HG03442 (cell line): ENCODE measurements around the gene BARHL2.

Experiments used
- ATAC-seq: cut with Tn5 transposase; IDR thresholded peaks from one replicate; pipeline ENCODE4 v1.9.1; 2021; ENCODE audit warnings: mild to moderate bottlenecking, moderate library complexity; ENCODE audit not compliant: unreplicated experiment

Gene BARHL2

GRCh38 chr1:90711696-90712095 lies 5.4 kb downstream of the BARHL2 start:
- no peak for ATAC-seq

GRCh38 chr1:90710579-90711536 lies 6.2 kb downstream of the BARHL2 start:
- no peak for ATAC-seq

GRCh38 chr1:90709535-90709934 lies 7.6 kb downstream of the BARHL2 start:
- ATAC-seq, result no peak

- ATAC-seq, result no peak
Observed at GRCh38 chr1:90708826-90709225, 8.3 kb downstream of the BARHL2 start.

GRCh38 chr1:90708236-90708786 lies 8.8 kb downstream of the BARHL2 start:
- no peak for ATAC-seq

GRCh38 chr1:90707363-90707710 lies 9.8 kb downstream of the BARHL2 start:
- ATAC-seq, result no peak

- no peak for ATAC-seq
Observed at GRCh38 chr1:90706437-90707362, 10.4 kb downstream of the BARHL2 start.

- ATAC-seq, result no peak
Observed at GRCh38 chr1:90705956-90706355, 11.1 kb downstream of the BARHL2 start.

GRCh38 chr1:90704817-90705216 lies 12.3 kb downstream of the BARHL2 start:
- ATAC-seq, result no peak

GRCh38 chr1:90694846-90695245 lies 22.3 kb downstream of the BARHL2 start:
- no peak for ATAC-seq

- no peak for ATAC-seq
Observed at GRCh38 chr1:90687747-90688146, 29.4 kb downstream of the BARHL2 start.

- no peak for ATAC-seq
Observed at GRCh38 chr1:90675161-90675847, 41.8 kb downstream of the BARHL2 start.

GRCh38 chr1:90671741-90672140 lies 45.4 kb downstream of the BARHL2 start:
- no peak for ATAC-seq

GRCh38 chr1:90671251-90671650 lies 45.9 kb downstream of the BARHL2 start:
- no peak for ATAC-seq
